ENCODE measurements around the gene TMEM114. TPM values are rescaled to one million over a fixed set of nuclear protein-coding genes. Genes with fewer than 3 reads are reported as not detected.

The TMEM114 gene
- polyA plus RNA-seq, 1 donor from 2014 or later: 0.62 TPM

- Histone ChIP-seq H3K27me3 (ENCODE audit: insufficient read depth, low read depth, low read length) (no peaks in the 10 kb centered on the region), H3K27ac (ENCODE audit: low read length) (peak within 1 kb of the TSS; percentile 80), H3K9ac (ENCODE audit: low read length) (peak within 1 kb of the TSS; percentile 90), H3K36me3 (ENCODE audit: insufficient read depth, low read length) (no peaks in the 10 kb centered on the region), H3K4me3 (ENCODE audit: low read length) (peak within 1 kb of the TSS; percentile 87), H3K9me3 (ENCODE audit: low read length) (no peaks in the 10 kb centered on the region), H3F3A (ENCODE audit: insufficient read depth, low read length, poor library complexity, severe bottlenecking) (no peaks in the 10 kb centered on the region), H3K4me2 (ENCODE audit: low read length) (peak within 1 kb of the TSS; percentile 87), H4K20me1 (ENCODE audit: insufficient read depth) (no peaks in the 10 kb centered on the region), H3K79me2 (replicated peaks; ENCODE audit: insufficient read depth, low read length) (peaks cover 35% of the 10 kb centered on the region), H3K9me2 (ENCODE audit: insufficient read depth, low read length) (no peaks in the 10 kb centered on the region), H2AFZ (ENCODE audit: low read depth, low read length) (peak within 1 kb of the TSS; percentile 74)
- peak; percentile 69 for TF ChIP-seq TAF1 (IDR thresholded peaks at IDR 0.05; ENCODE audit: low read depth)
- no peak for TF ChIP-seq EP300 (conservative IDR thresholded peaks at IDR 0.05; ENCODE audit: poor library complexity, severe bottlenecking)
- peak; percentile 76 for TF ChIP-seq MXI1 (conservative IDR thresholded peaks at IDR 0.05; ENCODE audit: poor library complexity, severe bottlenecking)
- TF ChIP-seq EZH2 (IDR thresholded peaks at IDR 0.05; ENCODE audit: borderline replicate concordance, insufficient read depth, low read length, poor library complexity, severe bottlenecking): no peak
- TF ChIP-seq SMC3 (conservative IDR thresholded peaks at IDR 0.05; ENCODE audit: poor library complexity): peak; percentile 41
- peak; percentile 75 for TF ChIP-seq REST (IDR thresholded peaks at IDR 0.05; ENCODE audit: borderline replicate concordance)
- peak; percentile 23 for TF ChIP-seq RAD21 (conservative IDR thresholded peaks at IDR 0.05)
- TF ChIP-seq, protein P1, sequence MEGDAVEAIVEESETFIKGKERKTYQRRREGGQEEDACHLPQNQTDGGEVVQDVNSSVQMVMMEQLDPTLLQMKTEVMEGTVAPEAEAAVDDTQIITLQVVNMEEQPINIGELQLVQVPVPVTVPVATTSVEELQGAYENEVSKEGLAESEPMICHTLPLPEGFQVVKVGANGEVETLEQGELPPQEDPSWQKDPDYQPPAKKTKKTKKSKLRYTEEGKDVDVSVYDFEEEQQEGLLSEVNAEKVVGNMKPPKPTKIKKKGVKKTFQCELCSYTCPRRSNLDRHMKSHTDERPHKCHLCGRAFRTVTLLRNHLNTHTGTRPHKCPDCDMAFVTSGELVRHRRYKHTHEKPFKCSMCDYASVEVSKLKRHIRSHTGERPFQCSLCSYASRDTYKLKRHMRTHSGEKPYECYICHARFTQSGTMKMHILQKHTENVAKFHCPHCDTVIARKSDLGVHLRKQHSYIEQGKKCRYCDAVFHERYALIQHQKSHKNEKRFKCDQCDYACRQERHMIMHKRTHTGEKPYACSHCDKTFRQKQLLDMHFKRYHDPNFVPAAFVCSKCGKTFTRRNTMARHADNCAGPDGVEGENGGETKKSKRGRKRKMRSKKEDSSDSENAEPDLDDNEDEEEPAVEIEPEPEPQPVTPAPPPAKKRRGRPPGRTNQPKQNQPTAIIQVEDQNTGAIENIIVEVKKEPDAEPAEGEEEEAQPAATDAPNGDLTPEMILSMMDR (IDR thresholded peaks at IDR 0.05; ENCODE audit: poor library complexity, severe bottlenecking): peak; percentile 16
- TF ChIP-seq POLR2AphosphoS5 (IDR thresholded peaks at IDR 0.05): peak; percentile 97
These were observed 31.4 kb upstream of the TMEM114 start, which contains the start of gene METTL22 for GRCh38 chr16:8621572-8622314. TSS of gene METTL22 (plus strand) at chr16:8621698. CDS start at chr16:8625666, 3,968 bp downstream.

DNA sequence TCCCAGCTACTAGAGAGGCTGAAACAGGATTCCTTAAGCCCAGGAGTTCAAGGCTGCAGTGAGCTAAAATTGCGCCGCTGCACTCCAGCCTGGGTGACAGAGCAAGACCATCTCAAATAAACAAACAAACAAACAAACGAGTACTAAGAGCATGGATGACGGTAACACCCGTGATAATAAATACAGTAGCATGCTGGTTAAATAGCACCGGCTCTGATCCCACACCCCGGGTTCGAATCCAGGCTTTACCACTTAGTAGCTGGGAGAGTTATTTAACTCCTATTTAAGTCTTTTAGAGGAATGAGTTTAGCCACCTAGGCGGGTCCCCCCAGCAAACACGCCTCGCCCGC, 30.9 kb upstream of the TMEM114 start:
- H4K20me1 ChIP-seq (ENCODE audit: insufficient read depth): no peaks in the 10 kb centered on the region
- no peak overlapping the region for H2AFZ ChIP-seq (ENCODE audit: low read depth, low read length)
- no peak overlapping the region for H3K27ac ChIP-seq (ENCODE audit: low read length)
- peak overlapping the region; percentile 87 for H3K4me3 ChIP-seq (ENCODE audit: low read length)
- no peaks in the 10 kb centered on the region for H3F3A ChIP-seq (ENCODE audit: insufficient read depth, low read length, poor library complexity, severe bottlenecking)
- H3K9me2 ChIP-seq (ENCODE audit: insufficient read depth, low read length): no peaks in the 10 kb centered on the region
- H3K36me3 ChIP-seq (ENCODE audit: insufficient read depth, low read length): no peaks in the 10 kb centered on the region
- no peaks in the 10 kb centered on the region for H3K27me3 ChIP-seq (ENCODE audit: insufficient read depth, low read depth, low read length)
- no peaks in the 10 kb centered on the region for H3K9me3 ChIP-seq (ENCODE audit: low read length)
- H3K4me2 ChIP-seq (ENCODE audit: low read length): no peak overlapping the region
- peak overlapping the region; percentile 90 for H3K9ac ChIP-seq (ENCODE audit: low read length)
- peaks cover 35% of the 10 kb centered on the region for H3K79me2 ChIP-seq (replicated peaks; ENCODE audit: insufficient read depth, low read length)
- no peak for TF ChIP-seq POLR2AphosphoS5 (IDR thresholded peaks at IDR 0.05)
- TF ChIP-seq RAD21 (conservative IDR thresholded peaks at IDR 0.05): no peak
